HG03095 (cell line): ENCODE measurements around the gene TRPV3.
"Not testable (repeated sequence)": the region's sequence is repeated elsewhere in the genome, so short reads cannot be mapped to it uniquely, and the experiment has no call there.

Experiments used
- ATAC-seq: cut with Tn5 transposase; IDR thresholded peaks from one replicate; pipeline ENCODE4 v1.9.1; 2021; ENCODE audit warnings: moderate library complexity; ENCODE audit not compliant: unreplicated experiment

TRPV3 gene

GRCh38 chr17:3527468-3527867 lies 30.1 kb downstream of the TRPV3 start:
- no peak for ATAC-seq

GRCh38 chr17:3526971-3527370 lies 30.6 kb downstream of the TRPV3 start:
- no peak for ATAC-seq

GRCh38 chr17:3526491-3526890 lies 31.1 kb downstream of the TRPV3 start:
- ATAC-seq = no peak

GRCh38 chr17:3524024-3524423 lies 33.6 kb downstream of the TRPV3 start:
- no peak for ATAC-seq

- ATAC-seq = not testable (repeated sequence)
Measured at GRCh38 chr17:3519472-3519871, 38.1 kb downstream of the TRPV3 start.

- no peak for ATAC-seq
Measured at GRCh38 chr17:3514873-3515272, 42.7 kb downstream of the TRPV3 start.

DNA sequence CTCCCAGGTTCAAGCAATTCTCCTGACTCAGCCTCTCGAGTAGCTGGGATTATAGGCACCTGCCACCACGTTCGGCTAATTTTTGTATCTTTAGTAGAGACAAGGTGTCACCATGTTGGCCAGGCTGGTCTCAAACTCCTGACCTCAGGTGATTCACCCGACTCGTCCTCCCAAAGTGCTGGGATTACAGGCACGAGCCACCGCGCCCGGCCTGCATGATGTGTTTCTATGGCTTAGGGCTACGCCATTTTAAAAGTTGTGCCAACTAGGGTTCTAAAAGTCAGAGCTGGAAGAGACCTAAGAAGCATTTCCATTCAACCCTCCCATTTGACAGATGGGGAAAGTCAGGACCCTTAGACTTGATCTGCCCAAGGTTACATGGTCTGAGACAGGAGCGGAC lies 43.4 kb downstream of the TRPV3 start:
- ATAC-seq = not testable (repeated sequence)

GRCh38 chr17:3513305-3514035 lies 44.1 kb downstream of the TRPV3 start:
- no peak for ATAC-seq

DNA sequence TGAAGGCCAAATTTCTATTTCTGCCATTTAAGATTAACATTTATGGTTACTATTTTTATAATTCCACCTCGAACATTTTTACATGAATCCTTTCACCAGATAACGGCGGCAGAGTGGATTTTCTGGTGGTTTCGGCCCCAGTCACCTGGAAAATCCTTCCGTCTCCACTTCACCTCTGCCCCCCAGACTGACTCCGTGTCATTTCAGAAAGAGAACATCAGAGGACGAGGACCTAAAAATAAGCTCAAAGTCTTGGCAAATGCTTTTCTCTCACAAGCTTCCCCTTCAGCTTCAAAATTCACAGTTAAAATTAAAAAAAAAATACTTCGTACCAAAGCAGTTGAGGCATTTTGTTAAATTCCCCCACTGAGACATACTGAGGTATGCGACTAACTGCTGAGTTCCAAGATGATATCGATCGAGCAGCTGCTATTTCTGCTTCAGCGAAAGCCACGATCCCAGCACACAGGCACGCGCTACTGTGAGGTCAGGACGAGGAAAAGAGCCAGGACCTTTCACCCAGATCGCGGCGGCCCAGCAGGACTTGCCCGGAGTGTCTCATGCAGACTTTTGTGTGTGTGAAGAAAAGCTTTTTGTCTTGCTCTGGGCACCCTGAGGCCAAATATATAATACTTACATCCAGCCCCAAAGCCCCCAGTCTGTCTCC lies 45.0 kb downstream of the TRPV3 start:
- no peak for ATAC-seq

GRCh38 chr17:3511852-3512504 lies 45.6 kb downstream of the TRPV3 start:
- ATAC-seq = no peak

DNA sequence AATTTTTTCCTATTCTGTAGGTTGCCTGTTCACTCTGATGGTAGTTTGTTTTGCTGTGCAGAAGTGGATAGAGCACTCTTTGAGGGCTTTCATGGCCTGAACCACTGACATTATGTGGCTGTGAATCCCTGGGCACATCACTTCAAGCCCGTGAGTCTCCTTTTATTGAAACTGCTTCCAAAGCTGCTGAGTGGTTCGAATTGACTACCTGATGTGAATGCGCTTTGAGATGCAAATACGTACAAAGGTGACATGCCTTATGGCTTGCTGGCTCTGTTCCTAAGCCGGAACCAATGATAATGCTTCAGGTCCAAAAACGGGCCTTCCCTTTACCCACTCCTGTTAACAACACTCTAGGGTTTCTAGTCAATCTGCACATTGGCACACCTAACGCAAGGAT lies 47.5 kb downstream of the TRPV3 start:
- no peak for ATAC-seq

DNA sequence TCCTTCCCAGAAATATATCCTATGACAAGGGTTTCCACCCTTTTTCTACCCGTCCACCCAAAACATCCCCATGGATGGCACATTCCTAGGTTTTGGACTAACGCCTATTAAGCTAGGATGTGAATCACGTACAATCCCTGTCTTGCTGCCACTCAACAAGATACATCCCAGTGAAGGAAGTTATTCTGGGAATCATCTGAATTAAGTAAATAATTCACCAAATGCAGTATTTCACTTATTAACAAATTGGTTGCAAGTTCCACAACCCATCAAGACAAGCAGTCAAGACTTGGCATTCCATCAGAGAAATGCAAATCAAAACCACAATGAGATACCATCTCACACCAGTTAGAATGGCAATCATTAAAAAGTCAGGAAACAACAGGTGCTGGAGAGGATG lies 49.7 kb downstream of the TRPV3 start:
- ATAC-seq = no peak

DNA sequence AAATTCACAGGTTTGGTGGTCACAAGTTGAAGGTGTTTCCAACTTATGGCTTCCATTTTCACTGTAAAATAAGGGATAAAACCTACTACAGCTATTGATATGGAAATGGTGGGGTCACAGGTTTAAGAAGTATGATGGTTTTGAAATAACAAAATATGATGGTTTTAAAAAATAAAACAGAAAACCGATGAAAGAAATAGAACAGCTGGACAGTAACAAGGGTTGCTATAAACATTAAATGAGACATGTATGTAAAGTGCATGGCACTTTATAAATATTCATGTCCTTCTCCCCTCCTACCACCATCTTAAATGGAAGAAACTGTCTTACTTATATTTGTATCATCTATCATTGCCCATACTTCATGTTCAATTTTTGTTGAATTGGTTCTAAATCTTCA lies 50.5 kb downstream of the TRPV3 start:
- ATAC-seq = no peak

- no peak for ATAC-seq
Measured at GRCh38 chr17:3506054-3506453, 51.6 kb downstream of the TRPV3 start.

DNA sequence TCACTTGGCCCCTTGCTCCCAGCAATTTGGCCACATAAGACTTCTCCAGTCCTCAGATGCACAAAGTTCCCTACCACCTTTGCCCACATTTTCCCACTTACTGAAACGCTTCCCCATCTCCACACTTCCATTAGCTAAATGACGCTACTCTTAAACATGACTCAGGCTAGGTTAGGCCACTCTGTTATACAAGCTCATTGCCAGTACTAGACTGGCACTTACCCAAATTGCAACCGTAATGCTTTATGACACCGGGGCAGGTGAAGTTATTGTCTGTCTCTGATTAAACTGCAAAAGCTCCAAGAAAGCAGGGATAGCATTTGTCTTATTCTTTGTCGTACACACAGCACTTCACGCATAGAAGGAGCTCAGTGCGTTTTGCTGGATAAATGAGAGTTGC lies 52.6 kb downstream of the TRPV3 start:
- ATAC-seq = no peak

- ATAC-seq = no peak
Measured at GRCh38 chr17:3503285-3503684, 54.3 kb downstream of the TRPV3 start.

GRCh38 chr17:3502466-3502865 lies 55.1 kb downstream of the TRPV3 start:
- no peak for ATAC-seq

DNA sequence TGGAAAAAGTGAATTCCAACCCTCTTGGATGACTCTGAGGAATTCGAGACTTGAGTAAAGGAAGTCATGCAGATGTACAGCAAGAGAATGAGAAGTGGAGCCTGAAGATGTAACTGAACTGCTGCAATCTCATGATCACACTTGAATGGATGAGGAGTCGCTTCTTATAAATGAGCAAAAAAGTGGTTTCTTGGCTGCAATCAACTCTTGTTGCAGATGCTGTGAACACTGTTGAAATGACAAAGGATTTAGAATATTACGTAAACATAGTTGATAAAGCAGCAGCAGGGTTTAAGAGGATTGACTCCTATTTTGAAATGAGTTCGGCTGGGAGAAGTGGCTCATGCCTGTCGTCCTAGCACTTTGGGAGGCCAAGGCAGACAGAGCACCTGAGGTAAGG lies 56.3 kb downstream of the TRPV3 start:
- no peak for ATAC-seq

GRCh38 chr17:3497101-3497500 lies 60.5 kb downstream of the TRPV3 start:
- ATAC-seq = no peak

DNA sequence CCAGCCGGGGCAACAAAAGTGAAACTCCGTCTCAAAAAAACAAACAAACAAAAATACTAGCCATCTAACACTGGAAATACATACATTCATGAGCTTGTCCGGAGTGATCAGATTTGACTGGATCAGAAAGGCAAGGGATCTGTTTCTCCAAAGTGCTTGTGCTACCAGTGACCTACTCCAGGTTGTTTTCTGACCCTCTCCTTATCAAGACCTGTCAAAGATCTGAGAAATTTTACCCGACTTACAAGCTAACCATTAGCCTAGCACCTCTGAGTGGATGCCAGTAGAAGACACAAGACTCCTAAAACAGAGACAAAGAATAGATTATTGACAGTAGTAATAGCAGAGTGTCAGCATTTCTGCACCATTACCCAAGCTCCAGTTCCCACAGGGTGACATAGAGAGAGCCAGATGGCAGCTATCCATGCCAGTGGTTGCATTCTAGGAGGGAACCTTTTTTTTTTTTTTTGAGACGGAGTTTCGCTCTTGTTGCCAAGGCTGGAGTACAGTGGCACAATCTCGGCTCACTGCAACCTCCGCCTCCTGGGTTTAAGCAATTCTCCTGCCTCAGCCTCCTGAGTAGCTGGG lies 72.0 kb downstream of the TRPV3 start:
- no peak for ATAC-seq

DNA sequence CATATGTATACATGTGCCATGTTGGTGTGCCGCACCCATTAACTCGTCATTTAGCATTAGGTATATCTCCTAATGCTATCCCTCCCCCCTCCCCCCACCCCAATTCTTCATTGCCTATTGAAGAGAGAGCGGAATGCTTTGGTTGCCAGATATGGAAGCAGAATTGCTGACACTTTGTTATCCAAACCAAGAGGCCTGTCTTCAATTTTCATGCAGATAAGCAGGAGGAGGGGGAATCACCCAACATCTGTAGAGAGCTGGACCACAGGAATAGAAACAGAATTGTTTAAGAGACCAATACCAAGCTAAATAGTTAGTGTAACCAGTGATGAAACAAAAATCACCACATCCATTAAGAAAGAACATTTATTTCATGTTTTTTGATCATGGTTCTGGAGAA lies 74.8 kb downstream of the TRPV3 start:
- ATAC-seq = no peak

DNA sequence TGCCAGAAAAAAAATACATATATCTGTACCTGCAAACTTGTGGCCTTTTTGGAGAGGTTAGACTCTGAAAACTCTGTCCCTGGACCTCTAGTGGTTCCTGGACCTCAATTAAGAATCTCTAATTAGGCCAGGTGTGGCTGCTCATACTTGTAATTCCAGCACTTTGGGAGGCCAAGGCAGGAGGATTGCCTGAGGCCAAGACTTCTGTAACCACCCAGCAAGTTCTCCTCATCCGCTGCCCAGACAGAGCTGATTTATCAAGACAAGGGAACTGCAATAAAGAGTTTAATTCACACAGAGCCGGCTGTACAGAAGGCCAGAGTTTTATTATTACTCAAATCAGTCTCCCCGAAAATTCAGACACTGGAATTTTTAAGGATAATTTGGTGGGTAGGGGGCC lies 77.6 kb downstream of the TRPV3 start:
- ATAC-seq = no peak
